HG03139 (cell line): ENCODE data around the gene MBL2.

Experiments used
- ATAC-seq: cut with Tn5 transposase; IDR thresholded peaks from one replicate; pipeline ENCODE4 v1.9.1; 2021; ENCODE audit not compliant: unreplicated experiment

The MBL2 gene

DNA sequence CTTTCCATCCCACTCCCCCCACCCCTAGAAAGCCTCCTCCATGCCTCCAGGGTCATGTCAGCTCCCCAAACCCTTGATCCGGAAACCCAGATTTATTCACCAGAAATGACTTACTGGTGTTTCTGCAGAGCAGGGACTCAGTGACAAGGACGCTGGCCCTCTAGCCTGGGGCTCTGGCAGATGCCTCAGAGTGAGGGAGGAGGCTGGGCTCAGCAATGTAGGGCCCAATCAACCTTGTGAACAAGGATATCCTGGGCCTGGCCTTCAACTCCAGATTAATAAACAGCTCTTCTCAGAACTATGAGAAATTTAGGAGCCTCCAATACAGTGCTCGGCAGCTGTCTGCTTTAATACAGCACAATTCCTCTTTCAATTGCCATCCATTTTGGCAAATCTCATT, at the start of gene MBL2:
MBL2 (minus strand) TSS at position 162 of the 400 bp plus-strand sequence. CDS start 1,149 bp downstream, outside the sequence.
- ATAC-seq, result no peak

DNA sequence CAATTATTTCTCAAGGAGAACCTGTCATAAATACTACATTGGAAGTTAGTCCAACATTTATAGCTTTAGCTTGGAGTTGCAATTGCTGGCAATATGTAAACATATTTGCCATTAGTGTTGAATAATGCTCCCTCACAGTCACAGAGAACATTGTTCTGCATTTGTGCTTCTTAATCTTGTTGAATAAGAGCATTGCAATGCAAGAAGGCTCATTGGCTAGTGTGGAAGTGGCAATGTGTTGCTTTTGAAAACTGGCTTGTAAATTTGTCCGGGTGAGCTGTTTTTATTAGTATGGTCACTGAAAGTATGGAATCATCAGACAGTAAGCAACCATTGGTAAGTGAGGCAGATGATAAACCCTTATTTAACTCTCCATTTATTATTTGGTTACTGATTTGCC, 47.7 kb upstream of the MBL2 start:
- ATAC-seq, result no peak

DNA sequence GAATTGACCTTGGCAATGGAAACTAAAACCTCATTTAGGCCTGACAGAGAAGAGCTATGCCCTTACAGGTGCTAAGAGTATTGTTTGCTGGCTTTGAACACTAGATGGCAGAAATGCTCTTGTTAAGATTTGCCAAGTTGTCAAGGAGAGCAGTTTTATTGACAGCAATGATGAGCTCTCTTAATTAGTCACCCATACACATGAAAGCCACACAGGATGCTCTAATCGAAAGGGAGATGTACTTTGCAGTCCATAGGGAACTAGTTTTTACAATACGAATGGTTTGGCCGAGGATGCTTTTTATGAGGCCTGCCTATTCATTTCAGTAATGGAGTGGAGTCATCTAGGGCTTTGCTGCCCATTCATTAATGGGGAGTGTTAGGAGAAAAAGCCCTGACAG, 45.4 kb upstream of the MBL2 start:
- ATAC-seq, result peak; percentile 89

DNA sequence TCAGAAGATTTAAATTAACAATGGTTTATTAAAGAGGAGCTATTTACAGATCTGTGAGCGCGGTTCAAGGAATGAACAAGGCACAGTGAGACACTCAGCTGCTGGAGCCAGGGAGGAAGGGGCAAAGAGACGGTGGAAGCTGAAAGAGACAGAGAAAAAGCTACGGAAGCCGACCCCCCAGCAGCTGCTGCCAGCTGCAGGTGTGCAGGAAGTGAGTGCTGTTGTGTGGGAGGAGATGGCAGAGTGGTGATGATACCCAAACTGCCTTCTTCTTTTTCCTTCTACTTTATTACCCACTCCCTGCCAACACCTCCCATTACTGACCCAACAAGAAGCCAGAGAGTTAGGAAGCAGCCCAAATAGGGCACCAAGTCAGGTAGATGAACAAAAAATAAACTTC, 41.9 kb upstream of the MBL2 start:
- ATAC-seq, result peak; percentile 48

DNA sequence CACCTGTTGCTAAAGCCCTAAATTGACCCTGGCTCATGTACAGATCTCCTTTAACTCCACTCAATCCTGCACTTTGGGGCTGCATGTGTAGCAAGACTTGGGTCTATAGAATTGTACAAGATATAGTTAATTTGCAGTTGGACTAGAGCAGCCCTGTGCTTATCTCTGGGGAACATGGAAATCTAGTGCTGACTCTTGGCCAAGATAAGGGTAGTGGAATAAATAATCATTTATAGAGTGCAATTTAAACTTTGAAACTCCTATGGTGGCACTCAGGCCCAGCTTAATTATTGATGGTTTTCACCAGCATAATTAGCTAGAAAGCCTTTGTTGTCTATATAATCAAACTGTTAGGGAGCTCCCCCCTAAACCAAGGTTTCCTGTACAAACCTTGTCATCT, 39.2 kb upstream of the MBL2 start:
- ATAC-seq, result no peak

GRCh38 chr10:52810761-52811160, 38.2 kb upstream of the MBL2 start:
- ATAC-seq, result no peak

GRCh38 chr10:52807803-52808202, 35.2 kb upstream of the MBL2 start:
- no peak for ATAC-seq

DNA sequence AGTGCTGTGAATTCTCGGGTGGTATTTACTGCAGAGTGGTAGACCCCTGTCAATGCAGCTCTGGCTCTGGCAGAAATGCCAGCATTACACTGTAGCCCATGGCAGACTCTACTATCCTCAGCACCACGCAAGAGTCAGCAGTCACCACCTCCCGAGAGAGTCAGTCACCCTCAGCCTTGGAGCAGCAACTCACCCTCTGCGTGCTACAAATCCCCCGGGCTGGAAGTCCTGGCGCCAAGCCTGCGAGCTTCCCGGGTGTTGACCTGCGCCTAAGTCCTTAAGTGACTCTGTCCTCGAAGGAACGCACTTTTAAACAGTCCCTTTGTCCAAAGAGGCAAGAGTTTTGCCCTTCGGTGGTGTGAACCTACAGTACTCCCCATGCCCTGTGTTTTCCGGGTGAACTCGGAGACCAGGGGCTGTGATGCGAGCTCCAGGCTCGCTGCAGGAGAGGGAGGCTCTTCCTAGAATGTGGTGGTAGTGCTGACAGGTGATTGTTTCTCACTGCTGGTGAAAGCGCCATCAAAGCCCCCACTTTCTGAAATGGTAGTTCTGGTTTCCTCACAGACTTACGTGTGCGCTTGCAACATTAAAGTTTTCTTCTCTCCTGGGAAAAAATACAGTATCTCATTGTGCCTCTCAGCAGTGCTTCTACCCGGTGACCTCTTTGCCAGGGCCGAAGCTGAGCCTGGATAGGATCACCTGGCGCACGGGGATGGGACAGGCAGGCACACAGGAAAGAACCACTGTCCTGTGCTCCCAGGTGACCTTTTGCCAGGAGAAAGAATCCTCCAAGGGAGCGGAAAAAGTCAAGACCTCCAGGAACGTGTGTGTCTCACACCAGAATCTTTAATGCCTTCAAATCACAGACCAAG, 33.1 kb upstream of the MBL2 start:
- ATAC-seq, result no peak

DNA sequence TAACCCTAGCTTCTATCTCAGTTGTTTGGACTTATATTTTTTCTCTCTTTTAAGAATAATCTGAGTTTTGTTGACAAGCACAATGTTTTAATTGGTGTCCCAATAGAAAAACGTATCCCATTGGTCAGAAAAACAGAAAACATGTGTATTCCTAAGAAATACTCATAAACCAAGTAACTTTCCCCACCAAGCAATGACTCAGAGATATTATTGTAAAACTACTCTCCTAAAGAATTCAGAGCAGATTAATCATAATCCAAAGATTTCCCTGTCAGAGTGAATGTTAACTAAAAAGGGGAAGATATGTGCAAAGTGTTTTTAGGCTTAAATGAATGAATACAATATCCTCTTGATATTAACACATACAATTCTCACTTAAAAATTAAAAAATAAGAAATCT, 29.4 kb upstream of the MBL2 start:
- no peak for ATAC-seq

GRCh38 chr10:52786098-52786497, 13.5 kb upstream of the MBL2 start:
- no peak for ATAC-seq

DNA sequence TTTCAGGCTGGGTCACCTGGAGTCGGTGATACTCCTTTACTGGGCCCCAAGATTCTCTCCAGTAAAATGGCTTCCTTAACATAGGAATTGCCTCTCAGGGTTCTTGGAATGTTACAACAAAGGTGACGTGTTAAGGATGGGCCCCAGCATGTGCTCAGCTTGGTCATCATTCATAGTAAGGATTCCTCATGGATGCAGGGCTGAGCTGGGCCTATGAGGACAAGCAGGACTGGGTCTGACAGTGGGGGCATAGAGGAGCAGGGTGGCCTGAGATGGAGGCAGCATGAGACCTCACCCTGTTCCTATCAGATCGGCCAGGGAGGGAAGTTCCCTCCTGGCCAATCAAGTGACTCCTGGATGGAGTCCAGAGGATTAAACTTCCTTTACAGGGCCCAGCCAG, 12.8 kb upstream of the MBL2 start:
- no peak for ATAC-seq

GRCh38 chr10:52783726-52784125, 11.1 kb upstream of the MBL2 start:
- no peak for ATAC-seq

- ATAC-seq, result no peak
Measured at GRCh38 chr10:52782554-52782953, 10.0 kb upstream of the MBL2 start.

DNA sequence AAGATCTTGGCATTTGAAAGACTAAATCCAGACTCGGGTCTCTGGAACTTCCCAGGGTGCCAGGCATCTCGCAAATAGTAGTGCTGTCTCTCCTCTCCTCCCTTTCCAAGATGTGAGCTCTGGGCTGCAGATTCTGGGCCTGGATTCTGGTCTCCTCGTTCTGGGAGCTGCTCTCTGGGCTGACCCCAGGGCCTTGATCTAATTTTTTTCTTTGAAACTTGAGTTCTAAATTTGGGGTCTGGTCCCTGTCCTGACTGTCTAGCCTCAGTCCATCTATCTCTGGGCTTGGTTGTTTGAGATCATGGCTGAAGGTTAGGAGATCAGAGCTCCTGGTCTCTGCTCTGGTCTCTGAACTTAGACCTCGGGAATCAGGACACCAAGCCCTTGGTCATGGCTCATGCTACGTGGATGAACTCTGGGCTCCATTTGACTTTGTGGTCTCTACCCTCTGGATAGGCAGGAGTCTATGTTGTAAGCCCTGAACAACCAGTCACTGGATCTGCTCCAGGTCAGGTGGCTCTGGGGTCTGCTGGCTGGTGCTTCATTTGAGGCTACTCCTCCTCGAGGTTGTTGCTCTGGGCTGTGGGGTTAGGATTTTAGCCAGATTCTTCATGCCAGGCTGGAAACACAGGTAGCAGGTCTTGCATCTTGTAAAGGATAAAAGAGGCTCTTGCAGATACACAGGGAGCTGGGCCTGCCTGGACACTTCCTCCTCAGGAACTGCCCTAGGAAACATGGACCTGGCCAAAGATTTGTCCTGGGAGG, 8.0 kb upstream of the MBL2 start:
- no peak for ATAC-seq

- ATAC-seq, result peak; percentile 93
Measured at GRCh38 chr10:52779541-52780390, 7.2 kb upstream of the MBL2 start.

- ATAC-seq, result no peak
Measured at GRCh38 chr10:52778511-52779392, 6.2 kb upstream of the MBL2 start.

DNA sequence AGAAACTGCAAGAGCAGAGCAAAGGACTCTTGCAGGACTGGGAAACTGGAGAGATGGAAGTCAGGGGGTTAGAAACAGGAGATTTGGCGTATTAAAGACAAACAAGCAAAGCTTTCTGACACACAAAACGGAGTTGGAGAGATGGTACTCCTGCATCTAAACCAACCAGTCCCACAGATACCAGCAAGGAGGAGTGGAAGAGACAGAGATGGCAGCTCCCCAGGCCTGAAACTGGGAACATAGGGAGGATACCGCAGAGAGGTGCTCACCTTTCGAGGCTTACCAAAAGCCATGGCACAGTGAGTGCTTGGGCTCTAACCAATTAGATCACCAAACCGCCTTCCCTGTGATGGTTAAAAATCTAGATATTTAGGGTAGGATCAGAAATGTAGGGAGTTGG, 4.8 kb upstream of the MBL2 start:
- no peak for ATAC-seq

DNA sequence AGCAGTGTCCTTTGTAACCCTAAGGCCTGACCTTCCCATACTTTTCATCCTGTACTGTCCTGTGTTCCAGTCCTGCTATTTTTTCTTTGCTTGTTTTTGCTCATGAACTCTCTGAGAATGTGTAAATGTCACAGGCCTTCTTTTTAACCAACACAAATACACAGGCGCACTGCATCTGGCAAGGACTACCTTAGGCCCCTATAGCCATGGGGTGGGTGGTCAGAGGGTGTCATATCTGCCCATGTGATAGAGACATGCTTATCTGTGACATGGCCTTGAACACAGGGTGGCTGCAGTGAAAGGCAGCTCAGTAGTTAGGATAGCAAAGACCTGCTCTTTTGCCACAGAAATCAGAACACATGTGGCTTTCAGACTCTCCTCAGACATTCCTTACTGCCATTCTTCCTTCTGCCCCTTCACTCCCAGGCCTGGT, 3.9 kb upstream of the MBL2 start:
- ATAC-seq, result no peak

GRCh38 chr10:52775132-52775647, 2.6 kb upstream of the MBL2 start:
- ATAC-seq, result no peak

DNA sequence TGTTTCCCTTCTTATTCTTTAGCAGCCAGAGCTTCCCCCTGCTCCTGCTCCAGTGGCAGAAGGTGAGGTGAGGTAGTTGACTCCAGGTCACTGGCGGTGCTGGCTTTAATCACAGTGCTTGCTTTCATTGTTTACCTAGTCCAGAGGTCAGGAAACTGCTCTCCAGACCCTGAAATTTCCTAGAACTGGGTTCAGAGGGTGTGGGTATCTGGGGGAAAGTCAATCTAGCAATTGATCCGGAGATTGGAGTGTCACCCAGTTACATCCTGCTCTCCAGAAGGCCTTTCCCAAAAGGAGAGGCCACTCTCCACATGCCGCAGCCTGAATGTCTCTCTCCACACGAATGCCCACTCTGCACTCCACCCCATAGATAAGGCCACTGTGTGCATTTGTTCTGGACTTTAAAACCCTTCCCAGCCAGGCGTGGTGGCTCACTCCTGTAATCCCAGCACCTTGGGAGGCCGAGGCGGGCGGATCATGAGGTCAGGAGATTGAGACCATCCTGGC, 2.1 kb upstream of the MBL2 start:
- ATAC-seq, result no peak
